Glomerular visceral epithelial cell (primary cell): ENCODE results near the gene HID1.
"Not testable (repeated sequence)": the region's sequence is repeated elsewhere in the genome, so short reads cannot be mapped to it uniquely, and the experiment has no call there.

Experiments
- DNase-seq: peaks from one replicate; pipeline ENCODE4 v3.0.0-alpha.2; 2016; ENCODE audit errors: extremely low spot score

Gene HID1

GRCh38 chr17:74921769-74922168, 50.8 kb downstream of the HID1 start:
- no peak for DNase-seq

- no peak for DNase-seq
These were observed 51.4 kb downstream of the HID1 start for GRCh38 chr17:74921026-74921681.

GRCh38 chr17:74920642-74921025, 51.9 kb downstream of the HID1 start:
- no peak for DNase-seq

- no peak for DNase-seq
These were observed 52.3 kb downstream of the HID1 start for GRCh38 chr17:74920306-74920620.

GRCh38 chr17:74919440-74920305, 52.9 kb downstream of the HID1 start:
- no peak for DNase-seq

- DNase-seq = no peak
These were observed 53.7 kb downstream of the HID1 start for GRCh38 chr17:74918906-74919305.

- DNase-seq = no peak
These were observed 55.1 kb downstream of the HID1 start for GRCh38 chr17:74917430-74917829.

- DNase-seq = no peak
These were observed 55.7 kb downstream of the HID1 start for GRCh38 chr17:74916851-74917199.

GRCh38 chr17:74916136-74916850, 56.3 kb downstream of the HID1 start:
- no peak for DNase-seq

- DNase-seq = not testable (repeated sequence)
These were observed 61.1 kb downstream of the HID1 start for GRCh38 chr17:74911423-74911822.

- DNase-seq = not testable (repeated sequence)
These were observed 63.5 kb downstream of the HID1 start for GRCh38 chr17:74909097-74909496.

- DNase-seq = no peak
These were observed 65.5 kb downstream of the HID1 start for GRCh38 chr17:74907012-74907411.

GRCh38 chr17:74906214-74906793, 66.3 kb downstream of the HID1 start:
- not testable (repeated sequence) for DNase-seq

GRCh38 chr17:74904687-74905409, 67.7 kb downstream of the HID1 start:
- DNase-seq = no peak

GRCh38 chr17:74903671-74904070, 68.9 kb downstream of the HID1 start:
- DNase-seq = no peak

GRCh38 chr17:74903034-74903433, 69.5 kb downstream of the HID1 start:
- no peak for DNase-seq

GRCh38 chr17:74901353-74902135, 71.0 kb downstream of the HID1 start:
- no peak for DNase-seq
